Measurements from ENCODE around the gene ZNF577. TPM values are rescaled to one million over a fixed set of nuclear protein-coding genes. Genes with fewer than 3 reads are reported as not detected.
"Not testable (repeated sequence)": the region's sequence is repeated elsewhere in the genome, so short reads cannot be mapped to it uniquely, and the experiment has no call there.

ZNF577 gene
- total RNA-seq, 1 donor from 2014 or later = 21.3 TPM

DNA sequence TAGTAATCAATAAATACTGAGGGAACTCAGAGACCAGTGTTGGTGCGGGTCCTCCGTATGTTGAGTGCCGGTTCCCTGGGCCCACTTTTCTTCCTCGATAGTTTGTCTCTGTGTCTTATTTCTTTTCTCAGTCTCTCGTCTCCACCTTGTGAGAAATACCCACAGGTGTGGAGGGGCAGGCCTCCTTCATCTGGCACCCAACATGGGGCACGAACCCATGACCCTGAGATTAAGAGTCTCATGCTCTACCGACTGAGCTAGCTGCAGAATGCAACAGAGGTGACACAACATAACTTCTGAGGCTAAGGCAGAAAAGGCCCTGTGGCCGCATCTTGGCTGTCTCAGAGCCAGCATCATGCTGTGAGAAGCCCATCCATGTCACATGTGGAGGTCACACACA lies 34.2 kb upstream of the ZNF577 start:
- Mint-ChIP-seq H3K9me3 (peaks cover 23% of the 10 kb centered on the region), H3K27ac (no peak overlapping the region), H3K27me3 (no peaks in the 10 kb centered on the region), H3K4me1 (ENCODE audit: unreplicated experiment) (peaks cover 4% of the 10 kb centered on the region), H3K36me3 (peaks cover 6% of the 10 kb centered on the region), H3K4me3 (no peak overlapping the region)
- no peak for TF ChIP-seq CTCF (conservative IDR thresholded peaks at IDR 0.05)
- DNase-seq (ENCODE audit: extremely low spot score, unreplicated experiment) = no peak

DNA sequence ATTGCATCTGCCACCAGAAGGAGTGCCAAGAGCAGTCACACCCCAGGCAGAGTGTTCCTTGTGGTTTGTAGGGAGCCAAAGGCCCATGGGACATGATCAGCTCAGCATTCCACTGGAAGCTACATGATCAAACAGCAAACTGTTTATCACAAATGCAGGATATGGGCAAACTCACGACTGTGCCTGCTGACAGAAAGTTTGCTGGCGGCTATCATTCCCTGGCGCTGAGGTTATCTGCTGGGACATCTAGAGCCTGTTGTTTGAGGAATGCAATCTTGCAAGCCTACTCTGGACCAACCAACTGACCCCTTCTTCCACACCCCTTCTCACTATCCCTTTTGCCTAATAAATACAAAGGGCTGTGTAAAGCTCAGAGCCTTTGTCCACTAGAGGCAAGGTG lies 31.9 kb upstream of the ZNF577 start:
- DNase-seq (ENCODE audit: extremely low spot score, unreplicated experiment) = no peak
- H3K27me3 Mint-ChIP-seq = no peaks in the 10 kb centered on the region
- H3K4me1 Mint-ChIP-seq (ENCODE audit: unreplicated experiment) = no peaks in the 10 kb centered on the region
- H3K4me3 Mint-ChIP-seq = no peak overlapping the region
- no peaks in the 10 kb centered on the region for H3K36me3 Mint-ChIP-seq
- TF ChIP-seq CTCF (conservative IDR thresholded peaks at IDR 0.05) = no peak
- H3K9me3 Mint-ChIP-seq = peaks cover 13% of the 10 kb centered on the region
- no peak overlapping the region for H3K27ac Mint-ChIP-seq

DNA sequence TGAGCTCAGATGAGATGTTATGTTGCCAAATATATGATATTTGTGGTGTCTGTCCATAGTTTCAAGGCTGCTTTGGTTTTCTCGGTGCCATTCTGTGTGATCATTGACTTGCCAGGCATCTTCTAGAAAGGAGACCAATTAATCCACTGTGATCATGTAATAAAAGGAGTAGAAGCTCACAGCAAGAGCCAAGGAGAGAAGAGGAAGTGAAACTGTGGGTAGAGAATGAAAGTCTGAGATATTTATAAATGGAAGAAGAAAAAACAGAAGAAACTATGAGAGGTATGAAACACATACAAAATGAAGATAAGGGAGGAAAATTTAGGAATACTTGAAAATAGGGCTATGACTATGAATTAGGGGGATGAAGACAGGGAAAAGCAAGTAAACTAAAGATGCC lies 28.4 kb upstream of the ZNF577 start:
- no peak overlapping the region for H3K27ac Mint-ChIP-seq
- H3K36me3 Mint-ChIP-seq = no peaks in the 10 kb centered on the region
- no peak for TF ChIP-seq CTCF (conservative IDR thresholded peaks at IDR 0.05)
- no peaks in the 10 kb centered on the region for H3K4me1 Mint-ChIP-seq (ENCODE audit: unreplicated experiment)
- no peak overlapping the region for H3K4me3 Mint-ChIP-seq
- DNase-seq (ENCODE audit: extremely low spot score, unreplicated experiment) = no peak
- peaks cover 22% of the 10 kb centered on the region for H3K9me3 Mint-ChIP-seq
- no peaks in the 10 kb centered on the region for H3K27me3 Mint-ChIP-seq

DNA sequence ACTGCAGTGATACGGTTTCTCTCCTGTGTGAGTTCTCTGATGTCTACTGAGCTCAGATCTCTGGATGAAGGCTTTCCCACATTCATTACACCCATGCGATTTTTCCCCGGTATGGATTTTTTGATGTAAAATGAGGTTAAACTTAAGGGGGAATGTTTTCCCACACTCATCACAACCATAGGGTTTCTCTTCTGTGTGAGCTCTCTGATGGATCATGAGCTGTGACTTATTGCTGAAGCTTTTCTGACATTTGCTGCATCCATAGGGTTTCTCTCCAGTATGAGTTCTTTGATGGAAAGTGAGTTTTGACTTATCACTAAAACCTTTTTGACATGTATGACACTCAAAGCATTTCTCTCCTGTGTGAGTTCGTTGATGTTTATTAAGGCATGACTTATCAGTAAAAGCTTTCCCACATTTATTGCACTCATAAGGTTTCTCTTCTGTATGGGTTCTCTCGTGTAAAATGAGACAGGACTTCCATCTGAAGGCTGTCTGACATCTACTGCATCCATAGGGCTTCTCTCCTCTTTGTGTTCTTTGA lies 27.6 kb upstream of the ZNF577 start:
- no peaks in the 10 kb centered on the region for H3K36me3 Mint-ChIP-seq
- no peak for TF ChIP-seq CTCF (conservative IDR thresholded peaks at IDR 0.05)
- DNase-seq (ENCODE audit: extremely low spot score, unreplicated experiment) = no peak
- peaks cover 18% of the 10 kb centered on the region for H3K9me3 Mint-ChIP-seq
- H3K27ac Mint-ChIP-seq = no peak overlapping the region
- H3K4me1 Mint-ChIP-seq (ENCODE audit: unreplicated experiment) = no peaks in the 10 kb centered on the region
- H3K4me3 Mint-ChIP-seq = no peak overlapping the region
- H3K27me3 Mint-ChIP-seq = no peaks in the 10 kb centered on the region

DNA sequence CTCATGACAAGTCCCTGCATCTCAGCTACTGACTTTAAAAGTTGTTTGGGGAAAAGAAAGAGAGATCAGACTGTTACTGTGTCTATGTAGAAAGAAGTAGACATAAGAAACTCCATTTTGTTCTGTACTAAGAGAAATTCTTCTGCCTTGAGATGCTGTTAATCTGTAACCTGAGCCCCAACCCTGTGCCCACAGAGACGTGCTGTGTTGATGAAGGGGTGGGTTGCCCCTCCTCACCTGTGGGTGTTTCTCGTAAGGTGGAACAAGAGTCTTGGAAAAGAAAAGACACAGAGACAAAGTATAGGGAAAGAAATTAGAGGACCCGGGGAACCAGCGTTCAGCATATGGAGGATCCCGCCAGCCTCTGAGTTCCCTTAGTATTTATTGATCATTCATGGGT lies 20.2 kb upstream of the ZNF577 start:
- not testable (repeated sequence) for DNase-seq (ENCODE audit: extremely low spot score, unreplicated experiment); H3K27ac Mint-ChIP-seq; H3K4me3 Mint-ChIP-seq
- Mint-ChIP-seq H3K36me3 (peaks cover 19% of the 10 kb centered on the region), H3K27me3 (peaks cover 29% of the 10 kb centered on the region), H3K4me1 (ENCODE audit: unreplicated experiment) (peaks cover 13% of the 10 kb centered on the region), H3K9me3 (peaks cover 27% of the 10 kb centered on the region)

- DNase-seq (ENCODE audit: extremely low spot score, unreplicated experiment); H3K27ac Mint-ChIP-seq: not testable (repeated sequence)
- peaks cover 34% of the 10 kb centered on the region for H3K36me3 Mint-ChIP-seq
- H3K4me3 Mint-ChIP-seq = peak overlapping the region; percentile 39
- peaks cover 29% of the 10 kb centered on the region for H3K27me3 Mint-ChIP-seq
- peaks cover 27% of the 10 kb centered on the region for H3K9me3 Mint-ChIP-seq
- H3K4me1 Mint-ChIP-seq (ENCODE audit: unreplicated experiment) = peaks cover 18% of the 10 kb centered on the region
Measured at GRCh38 chr19:51906108-51906507, 18.4 kb upstream of the ZNF577 start.

GRCh38 chr19:51905639-51906038 lies 17.9 kb upstream of the ZNF577 start:
- Mint-ChIP-seq H3K4me1 (ENCODE audit: unreplicated experiment) (peaks cover 18% of the 10 kb centered on the region), H3K36me3 (peaks cover 38% of the 10 kb centered on the region), H3K27me3 (peaks cover 29% of the 10 kb centered on the region), H3K9me3 (peaks cover 27% of the 10 kb centered on the region), H3K4me3 (peak overlapping the region; percentile 39)
- H3K27ac Mint-ChIP-seq; DNase-seq (ENCODE audit: extremely low spot score, unreplicated experiment): not testable (repeated sequence)

All from type B pancreatic cell (in vitro differentiated cells).